Parathyroid adenoma (tissue), 2 donors: Measurements from ENCODE around the gene LRRTM4.
"Not testable (repeated sequence)": the region's sequence is repeated elsewhere in the genome, so short reads cannot be mapped to it uniquely, and the experiment has no call there.

ENCODE experiments used
- H2AFZ ChIP-seq: fragments of 300-600 bp; sonication (generic); one replicate; pipeline ENCODE4 v1.7.0; 2017; ENCODE audit warnings: antibody characterized with exemption, mild to moderate bottlenecking
- H3K27ac ChIP-seq: fragments of 300-600 bp; sonication (generic); one replicate; pipeline ENCODE4 v1.7.0; 2017
- H3K27me3 ChIP-seq: fragments of 300-600 bp; sonication (generic); one replicate; pipeline ENCODE4 v1.7.0; 2017; ENCODE audit warnings: low read length; ENCODE audit not compliant: control insufficient read depth, insufficient read depth
- H3K36me3 ChIP-seq: fragments of 300-600 bp; sonication (generic); one replicate; pipeline ENCODE4 v1.7.0; 2017; ENCODE audit warnings: low read length; ENCODE audit not compliant: control insufficient read depth, insufficient read depth
- H3K4me1 ChIP-seq: fragments of 300-600 bp; sonication (generic); one replicate; pipeline ENCODE4 v1.7.0; 2017; ENCODE audit warnings: control low read depth
- H3K4me2 ChIP-seq: fragments of 300-600 bp; sonication (generic); one replicate; pipeline ENCODE4 v1.7.0; 2017; ENCODE audit warnings: low read length
- H3K4me3 ChIP-seq: fragments of 300-600 bp; sonication (generic); one replicate; pipeline ENCODE4 v1.7.0; 2017; ENCODE audit warnings: low read depth, low read length
- H3K79me2 ChIP-seq: fragments of 300-600 bp; sonication (generic); one replicate; pipeline ENCODE4 v1.7.0; 2017; ENCODE audit warnings: control low read depth
- H3K9ac ChIP-seq: fragments of 300-600 bp; sonication (generic); one replicate; pipeline ENCODE4 v1.7.0; 2017; ENCODE audit warnings: mild to moderate bottlenecking
- H3K9me3 ChIP-seq: fragments of 300-600 bp; sonication (generic); one replicate; pipeline ENCODE4 v1.7.0; 2017; ENCODE audit warnings: low read length; ENCODE audit not compliant: control insufficient read depth
- TF ChIP-seq, protein P1 (sequence below): fragments of 300-600 bp; sonication (generic); IDR thresholded peaks from one replicate; pipeline ENCODE4 v1.7.0; 2017; ENCODE audit warnings: antibody characterized with exemption, mild to moderate bottlenecking
- donor health status: primary hyperparathyroidism.

The LRRTM4 gene

DNA sequence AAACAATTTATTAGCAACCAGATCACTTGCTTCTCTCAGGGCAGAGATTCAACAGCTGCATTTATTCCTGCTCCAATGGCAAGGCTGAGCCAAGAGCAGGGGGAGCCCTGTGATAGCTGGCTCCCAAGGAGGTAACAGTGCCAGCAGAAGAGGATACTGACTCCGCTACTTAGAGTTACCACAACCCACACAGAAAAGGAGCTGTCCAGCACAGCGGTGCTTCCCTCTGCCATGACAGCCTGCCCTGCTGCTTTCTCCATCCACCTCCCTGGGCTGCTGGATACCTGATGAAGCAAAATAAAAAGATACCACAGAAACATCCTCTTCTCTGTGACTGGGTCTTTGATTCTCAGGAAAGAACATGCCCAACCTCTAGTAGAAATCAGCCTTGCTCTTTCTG, 467.2 kb downstream of the LRRTM4 start:
- no peak overlapping the region for H3K27ac ChIP-seq

DNA sequence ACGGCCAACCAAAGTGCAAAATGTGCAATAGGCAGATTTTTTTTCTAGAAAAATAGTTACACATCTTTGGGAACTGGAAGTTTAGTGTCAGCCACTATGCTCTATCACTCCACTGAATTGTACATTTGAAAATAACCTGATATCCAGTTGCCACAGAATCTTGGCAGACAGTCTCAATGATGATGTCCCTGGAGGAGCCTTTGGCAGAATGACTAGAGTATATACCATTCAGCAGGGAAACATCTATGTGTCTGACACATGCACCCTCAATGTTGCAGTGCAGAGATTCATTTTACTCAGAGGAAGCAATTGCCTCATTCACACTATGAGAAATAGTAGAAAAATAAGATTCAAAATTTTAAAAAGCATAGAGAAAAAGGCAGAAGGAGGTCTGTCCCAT, 475.8 kb downstream of the LRRTM4 start:
- Histone ChIP-seq H3K4me1 (no peaks in the 10 kb centered on the region), H2AFZ (no peak overlapping the region), H3K9ac (no peak overlapping the region), H3K4me2 (no peak overlapping the region), H3K9me3 (no peaks in the 10 kb centered on the region), H3K36me3 (no peaks in the 10 kb centered on the region), H3K27ac (no peak overlapping the region), H3K79me2 (no peaks in the 10 kb centered on the region), H3K27me3 (no peaks in the 10 kb centered on the region), H3K4me3 (no peak overlapping the region)
- TF ChIP-seq, protein P1, sequence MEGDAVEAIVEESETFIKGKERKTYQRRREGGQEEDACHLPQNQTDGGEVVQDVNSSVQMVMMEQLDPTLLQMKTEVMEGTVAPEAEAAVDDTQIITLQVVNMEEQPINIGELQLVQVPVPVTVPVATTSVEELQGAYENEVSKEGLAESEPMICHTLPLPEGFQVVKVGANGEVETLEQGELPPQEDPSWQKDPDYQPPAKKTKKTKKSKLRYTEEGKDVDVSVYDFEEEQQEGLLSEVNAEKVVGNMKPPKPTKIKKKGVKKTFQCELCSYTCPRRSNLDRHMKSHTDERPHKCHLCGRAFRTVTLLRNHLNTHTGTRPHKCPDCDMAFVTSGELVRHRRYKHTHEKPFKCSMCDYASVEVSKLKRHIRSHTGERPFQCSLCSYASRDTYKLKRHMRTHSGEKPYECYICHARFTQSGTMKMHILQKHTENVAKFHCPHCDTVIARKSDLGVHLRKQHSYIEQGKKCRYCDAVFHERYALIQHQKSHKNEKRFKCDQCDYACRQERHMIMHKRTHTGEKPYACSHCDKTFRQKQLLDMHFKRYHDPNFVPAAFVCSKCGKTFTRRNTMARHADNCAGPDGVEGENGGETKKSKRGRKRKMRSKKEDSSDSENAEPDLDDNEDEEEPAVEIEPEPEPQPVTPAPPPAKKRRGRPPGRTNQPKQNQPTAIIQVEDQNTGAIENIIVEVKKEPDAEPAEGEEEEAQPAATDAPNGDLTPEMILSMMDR = no peak

More for the DNA sequence above, 467.2 kb downstream of the LRRTM4 start:
- H3K79me2 ChIP-seq = no peaks in the 10 kb centered on the region
- no peaks in the 10 kb centered on the region for H3K4me1 ChIP-seq
- no peaks in the 10 kb centered on the region for H3K9me3 ChIP-seq
- no peak overlapping the region for H3K9ac ChIP-seq
- H3K36me3 ChIP-seq = no peaks in the 10 kb centered on the region
- H3K4me2 ChIP-seq = no peak overlapping the region
- no peaks in the 10 kb centered on the region for H3K27me3 ChIP-seq
- H3K4me3 ChIP-seq = no peak overlapping the region
- H2AFZ ChIP-seq = no peak overlapping the region
- TF ChIP-seq, protein P1 = no peak

DNA sequence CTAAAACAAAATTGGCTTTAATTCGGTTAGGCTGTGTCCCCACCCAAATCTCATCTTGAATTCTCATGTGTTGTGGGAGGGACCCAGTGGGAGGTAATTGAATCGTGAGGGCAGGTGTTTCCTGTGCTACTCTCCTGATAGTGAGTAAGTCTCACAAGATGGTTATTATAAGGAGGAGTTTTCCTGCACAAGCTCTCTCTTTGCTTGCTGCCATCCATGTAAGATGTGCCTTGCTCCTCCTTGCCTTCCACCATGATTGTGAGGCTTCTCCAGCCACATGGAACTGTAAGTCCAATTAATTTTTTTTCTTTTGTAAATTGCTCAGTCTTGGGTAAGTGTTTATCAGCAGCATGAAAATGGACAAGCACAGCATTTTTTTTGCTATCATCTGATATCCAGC, 476.7 kb downstream of the LRRTM4 start:
- H3K9ac ChIP-seq, H3K4me1 ChIP-seq, H3K27me3 ChIP-seq, H3K4me2 ChIP-seq, H3K4me3 ChIP-seq, H3K27ac ChIP-seq, H2AFZ ChIP-seq, H3K9me3 ChIP-seq, H3K79me2 ChIP-seq, H3K36me3 ChIP-seq: not testable (repeated sequence)

DNA sequence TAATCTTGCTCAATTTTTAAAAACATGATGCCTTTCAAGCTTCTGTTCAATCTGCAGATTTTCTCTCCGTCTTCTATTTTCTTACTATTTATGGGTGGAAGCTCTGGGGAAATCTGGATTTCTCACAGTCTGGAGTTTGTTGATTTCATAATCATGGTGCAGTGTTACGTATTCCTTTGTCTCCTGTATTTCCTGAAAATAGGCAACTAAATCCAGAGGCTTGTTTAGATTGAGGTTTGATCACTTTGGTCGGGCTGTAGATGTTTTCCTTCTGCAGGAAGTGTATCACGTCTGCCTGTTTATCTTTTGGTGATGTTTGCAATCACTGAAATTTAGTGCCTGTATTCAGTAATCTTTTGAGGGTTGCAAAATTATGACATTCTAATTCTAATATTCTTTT, 487.7 kb downstream of the LRRTM4 start:
- Histone ChIP-seq H3K4me2 (no peak overlapping the region), H3K79me2 (no peaks in the 10 kb centered on the region), H3K9me3 (no peaks in the 10 kb centered on the region), H3K36me3 (no peaks in the 10 kb centered on the region), H3K9ac (no peak overlapping the region), H3K4me3 (no peak overlapping the region), H3K4me1 (no peaks in the 10 kb centered on the region), H2AFZ (no peak overlapping the region), H3K27me3 (no peaks in the 10 kb centered on the region), H3K27ac (no peak overlapping the region)
- TF ChIP-seq, protein P1 = no peak

DNA sequence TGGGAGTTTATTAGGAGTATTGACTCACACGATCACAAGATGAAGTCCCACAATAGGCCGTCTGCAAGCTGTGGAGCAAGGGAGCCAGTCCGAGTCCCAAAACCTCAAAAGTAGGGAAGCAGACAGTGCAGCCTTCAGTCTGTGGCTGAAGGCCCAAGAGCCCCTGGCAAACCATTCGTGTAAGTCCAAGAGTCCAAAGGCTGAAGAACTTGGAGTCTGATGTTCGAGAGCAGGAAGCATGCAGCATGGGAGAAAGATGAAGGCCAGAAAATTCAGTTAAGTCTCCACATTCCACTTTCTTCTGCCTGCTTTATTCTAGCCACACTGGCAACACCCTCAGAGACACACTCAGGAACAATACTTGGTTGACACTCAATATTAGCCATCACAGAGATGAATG, 492.9 kb downstream of the LRRTM4 start:
- H3K4me1 ChIP-seq, H3K9ac ChIP-seq, H3K4me3 ChIP-seq, H3K4me2 ChIP-seq, H3K27ac ChIP-seq, H3K36me3 ChIP-seq, H3K9me3 ChIP-seq, H3K79me2 ChIP-seq, H3K27me3 ChIP-seq, H2AFZ ChIP-seq: not testable (repeated sequence)

DNA sequence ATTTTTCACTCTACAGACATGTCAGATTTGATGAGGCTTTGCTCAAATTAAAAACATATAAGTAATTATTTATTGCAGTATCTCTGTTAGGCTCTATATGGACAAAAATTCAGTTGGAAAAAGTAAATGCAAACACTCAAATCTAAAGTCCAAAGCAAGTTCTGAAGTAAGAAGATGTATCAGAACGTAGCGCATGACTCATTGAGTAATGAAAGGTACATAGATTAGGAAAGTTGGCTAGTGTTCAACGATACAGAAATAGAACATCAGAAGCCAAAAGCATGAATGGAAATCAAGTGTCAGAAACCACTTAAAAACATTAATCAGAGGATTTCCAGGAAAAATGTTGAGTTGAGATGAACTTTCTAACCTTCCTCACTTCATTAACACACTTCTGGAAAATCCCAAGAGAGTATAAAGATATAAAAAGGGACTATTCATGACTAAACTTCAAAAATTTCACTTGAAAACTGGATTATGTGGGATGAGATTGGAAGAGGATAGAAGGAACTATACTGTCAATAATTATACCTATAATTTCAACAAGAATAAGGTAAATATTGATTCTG, 494.1 kb downstream of the LRRTM4 start:
- Histone ChIP-seq H3K27ac (no peak overlapping the region), H2AFZ (no peak overlapping the region), H3K4me1 (no peaks in the 10 kb centered on the region), H3K9me3 (no peaks in the 10 kb centered on the region), H3K9ac (no peak overlapping the region), H3K4me3 (no peak overlapping the region), H3K4me2 (no peak overlapping the region), H3K27me3 (no peaks in the 10 kb centered on the region), H3K36me3 (no peaks in the 10 kb centered on the region), H3K79me2 (no peaks in the 10 kb centered on the region)
- TF ChIP-seq, protein P1 = no peak
